GM23338 (cell line): Measurements from ENCODE around the gene QKI. TPM values are rescaled to one million over a fixed set of nuclear protein-coding genes. Genes with fewer than 3 reads are reported as not detected.

Source experiments
- ATAC-seq: fragments of 200-7000 bp; cut with Tn5 transposase; 3 replicates; pipeline ENCODE4 v1.9.1; 2020
- DNase-seq: peaks from one replicate; pipeline ENCODE4 v3.0.0-alpha.2; 2015; ENCODE audit warnings: low spot score
- H2AFZ ChIP-seq: fragments of 200-600 bp; sonication (generic); 2 replicates; pipeline ENCODE4 v1.8.0; 2016; ENCODE audit warnings: antibody characterized with exemption, mild to moderate bottlenecking, moderate library complexity
- H3F3A ChIP-seq: fragments of 200-600 bp; sonication (generic); replicated peaks from 2 replicates; pipeline ENCODE4 v1.8.0; 2017; ENCODE audit warnings: antibody characterized with exemption, mixed run types, low read depth
- H3K27ac ChIP-seq: fragments of 200-600 bp; sonication (generic); 2 replicates; pipeline ENCODE4 v1.6.1; 2016; ENCODE audit warnings: low read depth
- H3K27me3 ChIP-seq: fragments of 200-600 bp; sonication (generic); 2 replicates; pipeline ENCODE4 v1.8.0; 2016; ENCODE audit warnings: mild to moderate bottlenecking, mixed run types, moderate library complexity; ENCODE audit not compliant: insufficient read depth
- H3K36me3 ChIP-seq: fragments of 200-600 bp; sonication (generic); 2 replicates; pipeline ENCODE4 v1.8.0; 2016; ENCODE audit warnings: mild to moderate bottlenecking; ENCODE audit not compliant: insufficient read depth
- H3K4me1 ChIP-seq: fragments of 200-600 bp; sonication (generic); 2 replicates; pipeline ENCODE4 v1.8.0; 2016; ENCODE audit warnings: mild to moderate bottlenecking, moderate library complexity; ENCODE audit not compliant: insufficient read depth
- H3K4me2 ChIP-seq: fragments of 200-600 bp; sonication (generic); 2 replicates; pipeline ENCODE4 v1.7.1; 2017; ENCODE audit warnings: mixed run types
- H3K4me3 ChIP-seq: fragments of 200-600 bp; sonication (generic); 2 replicates; pipeline ENCODE4 v1.6.1; 2016; ENCODE audit warnings: mixed run types
- H3K79me2 ChIP-seq: fragments of 200-600 bp; sonication (generic); replicated peaks from 2 replicates; pipeline ENCODE4 v1.8.0; 2017; ENCODE audit warnings: mild to moderate bottlenecking; ENCODE audit not compliant: insufficient read depth
- H3K9me2 ChIP-seq: fragments of 200-600 bp; sonication (generic); 2 replicates; pipeline ENCODE4 v1.8.0; 2017; ENCODE audit not compliant: insufficient read depth
- H4K20me1 ChIP-seq: fragments of 200-600 bp; sonication (generic); replicated peaks from 2 replicates; pipeline ENCODE4 v1.8.0; 2017; ENCODE audit warnings: mild to moderate bottlenecking; ENCODE audit not compliant: insufficient read depth
- H3K27ac Mint-ChIP-seq: 2 replicates; pipeline ENCODE4 v1.8.0; 2020; ENCODE audit warnings: inconsistent platforms, mild to moderate bottlenecking, moderate library complexity, mixed read lengths
- H3K27me3 Mint-ChIP-seq: 3 replicates; pipeline ENCODE4 v1.8.0; 2022; ENCODE audit warnings: low read depth, mild to moderate bottlenecking, moderate library complexity, mixed read lengths, inconsistent platforms; ENCODE audit not compliant: insufficient read depth, poor library complexity
- H3K36me3 Mint-ChIP-seq: 3 replicates; pipeline ENCODE4 v1.8.0; 2021; ENCODE audit warnings: low read depth, mild to moderate bottlenecking, inconsistent platforms, moderate library complexity, mixed read lengths
- H3K4me1 Mint-ChIP-seq: 3 replicates; pipeline ENCODE4 v1.8.0; 2020; ENCODE audit warnings: mild to moderate bottlenecking, inconsistent platforms, mixed read lengths
- H3K4me3 Mint-ChIP-seq: 3 replicates; pipeline ENCODE4 v1.8.0; 2021; ENCODE audit warnings: moderate library complexity, mild to moderate bottlenecking, inconsistent platforms, mixed read lengths
- H3K9me3 Mint-ChIP-seq: 3 replicates; pipeline ENCODE4 v1.8.0; 2020; ENCODE audit warnings: moderate library complexity, mild to moderate bottlenecking, inconsistent platforms, mixed read lengths
- CREB1 ChIP-seq: fragments of 250-450 bp; sonication (Bioruptor Pico); IDR thresholded peaks from 2 replicates; pipeline ENCODE4 v1.5.0; 2020; ENCODE audit warnings: low read depth, mild to moderate bottlenecking, moderate library complexity
- CTCF ChIP-seq, 2 experiments: fragments of 200-600 bp in 1 of 2; sonication (generic) in 1 of 2; conservative IDR thresholded peaks; 2 replicates each; pipeline versions ENCODE4 v1.5.1 to v1.6.1; 2016 to 2017; ENCODE audit warnings: antibody characterized with exemption in 2 of 2, low read depth in 2 of 2, mild to moderate bottlenecking in 2 of 2, moderate library complexity in 1 of 2
- EZH2 ChIP-seq: fragments of 200-600 bp; sonication (generic); IDR thresholded peaks from one replicate; pipeline ENCODE4 v1.8.0; 2017; ENCODE audit warnings: antibody characterized with exemption, mild to moderate bottlenecking, low read depth; ENCODE audit not compliant: unreplicated experiment
- EZH2phosphoT487 ChIP-seq: fragments of 200-600 bp; sonication (generic); IDR thresholded peaks from one replicate; pipeline ENCODE4 v1.8.1; 2018; ENCODE audit warnings: antibody characterized with exemption; ENCODE audit not compliant: unreplicated experiment
- JUNB ChIP-seq: IDR thresholded peaks from one replicate; pipeline ENCODE4 v1.6.1; 2016; ENCODE audit warnings: antibody characterized with exemption; ENCODE audit not compliant: unreplicated experiment
- NANOG ChIP-seq: IDR thresholded peaks from 2 replicates; pipeline ENCODE4 v1.6.1; 2016; ENCODE audit warnings: antibody characterized with exemption, borderline replicate concordance
- POLR2AphosphoS5 ChIP-seq: IDR thresholded peaks from 2 replicates; pipeline ENCODE4 v1.6.1; 2016; ENCODE audit warnings: antibody characterized with exemption, low read depth
- REST ChIP-seq: IDR thresholded peaks from one replicate; pipeline ENCODE4 v1.6.1; 2018; ENCODE audit warnings: antibody characterized with exemption; ENCODE audit not compliant: unreplicated experiment
- STAT1 ChIP-seq: IDR thresholded peaks from one replicate; pipeline ENCODE4 v1.6.1; 2016; ENCODE audit warnings: antibody characterized with exemption; ENCODE audit not compliant: unreplicated experiment
- ZNF114 ChIP-seq: fragments of 250-450 bp; sonication (Bioruptor Pico); IDR thresholded peaks from 2 replicates; pipeline ENCODE4 v1.5.0; 2020; ENCODE audit warnings: mild to moderate bottlenecking, moderate library complexity
- ZNF331 ChIP-seq: fragments of 250-450 bp; sonication (Bioruptor Pico); IDR thresholded peaks from 2 replicates; pipeline ENCODE4 v1.5.0; 2020; ENCODE audit warnings: low read depth, mild to moderate bottlenecking, moderate library complexity
- ZNF462 ChIP-seq: fragments of 250-450 bp; sonication (Bioruptor Pico); IDR thresholded peaks from 2 replicates; pipeline ENCODE4 v1.5.0; 2020; ENCODE audit warnings: mild to moderate bottlenecking, moderate library complexity
- polyA plus RNA-seq: library from polyadenylated mRNA; unstranded; fragments of >200 nt; fragmentation: Nextera tagmentation; extraction: Ambion mirVana; gene quantifications from 2 replicates; pipeline ENCODE4 v1.2.1, GENCODE V29; 2016
- total RNA-seq: library from RNA; depleted of rRNA; stranded (reverse); fragments of >200 nt; shearing (Covaris generic); gene quantifications from 2 replicates; pipeline ENCODE4 v1.2.3, GENCODE V29; 2014
- TF ChIP-seq, protein P1 (sequence below): IDR thresholded peaks from 2 replicates; pipeline ENCODE4 v1.6.1; 2016; ENCODE audit warnings: antibody characterized with exemption

Gene QKI
- total and polyA plus RNA-seq, 2 experiments from 2014 or later: 60.8 to 159 TPM

DNA sequence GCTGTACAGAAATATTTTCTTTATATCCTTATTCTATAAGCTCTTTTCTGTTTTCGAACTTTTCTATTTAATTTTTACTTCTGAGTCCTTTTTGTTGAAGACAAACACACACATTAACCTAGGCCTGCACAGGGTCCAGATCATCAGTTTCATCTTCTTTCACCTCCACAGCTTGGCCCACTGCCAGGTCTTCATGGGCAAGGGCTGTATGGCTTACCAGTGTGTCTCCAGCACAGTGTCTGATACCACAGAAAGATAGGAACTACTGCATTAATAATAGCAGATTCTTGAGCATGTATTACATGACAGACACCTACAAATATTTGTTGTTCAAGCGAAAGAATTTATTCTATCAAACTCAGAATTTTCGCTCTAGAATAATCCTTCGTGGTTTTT, 24.4 kb downstream of the QKI start:
- no peak overlapping the region for H3K4me3 ChIP-seq
- H3K27me3 Mint-ChIP-seq: peaks cover 8% of the 10 kb centered on the region
- H3K9me2 ChIP-seq: no peaks in the 10 kb centered on the region
- H3K4me1 ChIP-seq: peaks cover 27% of the 10 kb centered on the region
- H3K36me3 Mint-ChIP-seq: no peaks in the 10 kb centered on the region; the same call in 2 of the 3 replicates
- DNase-seq (no peak), ATAC-seq (no peak)
- H3K27ac ChIP-seq: no peak overlapping the region
- H3K9me3 Mint-ChIP-seq: no peaks in the 10 kb centered on the region
- H2AFZ ChIP-seq: no peak overlapping the region
- H3K4me1 Mint-ChIP-seq: peaks cover 51% of the 10 kb centered on the region
- H3K27me3 ChIP-seq: no peaks in the 10 kb centered on the region
- H3K4me2 ChIP-seq: no peak overlapping the region
- peaks cover 28% of the 10 kb centered on the region for H4K20me1 ChIP-seq
- H3K4me3 Mint-ChIP-seq: no peak overlapping the region
- TF ChIP-seq ZNF331 (CRISPR knock-in tag) (no peak), ZNF114 (CRISPR knock-in tag) (no peak), REST (no peak), EZH2 (no peak), EZH2phosphoT487 (no peak), JUNB (no peak), NANOG (no peak), CREB1 (no peak), ZNF462 (CRISPR knock-in tag) (no peak), POLR2AphosphoS5 (no peak), CTCF (conservative IDR thresholded peaks at IDR 0.05; ENCODE audit: low read depth in 2 of 2) (no peak), STAT1 (no peak)
- TF ChIP-seq, protein P1, sequence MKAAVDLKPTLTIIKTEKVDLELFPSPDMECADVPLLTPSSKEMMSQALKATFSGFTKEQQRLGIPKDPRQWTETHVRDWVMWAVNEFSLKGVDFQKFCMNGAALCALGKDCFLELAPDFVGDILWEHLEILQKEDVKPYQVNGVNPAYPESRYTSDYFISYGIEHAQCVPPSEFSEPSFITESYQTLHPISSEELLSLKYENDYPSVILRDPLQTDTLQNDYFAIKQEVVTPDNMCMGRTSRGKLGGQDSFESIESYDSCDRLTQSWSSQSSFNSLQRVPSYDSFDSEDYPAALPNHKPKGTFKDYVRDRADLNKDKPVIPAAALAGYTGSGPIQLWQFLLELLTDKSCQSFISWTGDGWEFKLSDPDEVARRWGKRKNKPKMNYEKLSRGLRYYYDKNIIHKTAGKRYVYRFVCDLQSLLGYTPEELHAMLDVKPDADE: no peak
- H3K27ac Mint-ChIP-seq: no peak overlapping the region
- peaks cover 100% of the 10 kb centered on the region for H3K79me2 ChIP-seq
- no peaks in the 10 kb centered on the region for H3K36me3 ChIP-seq
- H3F3A ChIP-seq: no peaks in the 10 kb centered on the region
